ENCODE results near the gene GLTPD2. TPM values are rescaled to one million over a fixed set of nuclear protein-coding genes. Genes with fewer than 3 reads are reported as not detected.

Gene GLTPD2
- total RNA-seq, 1 experiment from 2014 or later = not detected

DNA sequence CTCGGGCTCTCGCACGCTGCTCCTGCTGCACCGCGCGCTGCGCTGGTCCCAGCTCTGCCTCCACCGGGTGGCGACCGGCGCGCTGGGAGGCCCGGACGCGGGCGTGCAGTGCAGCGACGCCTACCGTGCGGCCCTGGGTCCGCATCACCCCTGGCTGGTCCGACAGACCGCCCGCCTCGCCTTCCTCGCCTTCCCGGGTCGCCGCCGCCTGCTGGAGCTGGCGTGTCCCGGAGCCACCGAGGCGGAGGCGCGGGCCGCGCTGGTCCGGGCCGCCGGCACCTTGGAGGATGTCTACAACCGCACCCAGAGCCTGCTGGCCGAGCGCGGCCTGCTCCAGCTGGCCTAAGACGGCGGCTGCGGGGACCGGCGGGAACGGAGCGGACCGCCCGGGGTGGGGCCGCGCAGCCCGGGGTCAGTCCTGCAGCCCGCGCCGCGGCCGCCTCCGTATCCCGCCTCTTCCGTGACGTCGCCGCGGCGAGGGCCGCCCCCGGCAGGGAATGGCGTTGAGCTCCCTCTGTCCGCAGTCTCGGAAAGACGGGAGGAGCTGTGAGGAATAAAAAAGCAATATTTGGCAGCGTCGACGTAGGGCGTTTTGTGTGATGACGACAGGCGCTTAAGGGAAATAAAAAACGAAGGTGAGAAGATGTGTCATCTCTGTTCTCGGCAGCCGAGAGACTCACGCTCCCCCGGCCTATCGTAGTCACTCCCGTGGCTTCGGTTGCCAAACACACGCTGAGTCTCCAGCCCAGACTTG is 1.4 kb downstream of the GLTPD2 start:
- H2AFZ ChIP-seq (ENCODE audit: low read length) = no peak overlapping the region
- peaks cover 3% of the 10 kb centered on the region for H4K20me1 ChIP-seq (ENCODE audit: control insufficient read depth, insufficient read depth, insufficient read length)
- no peak overlapping the region for H4K91ac ChIP-seq (ENCODE audit: insufficient read length, low read depth, low read length)
- DNase-seq = peak; percentile 81
- H3K27ac ChIP-seq (ENCODE audit: insufficient read length, low read depth, low read length) = no peak overlapping the region
- H2BK120ac ChIP-seq (ENCODE audit: low read depth, low read length, poor library complexity, severe bottlenecking) = no peak overlapping the region
- H3K23me2 ChIP-seq (ENCODE audit: insufficient read length, low read depth, low read length, poor library complexity, severe bottlenecking) = peaks cover 17% of the 10 kb centered on the region
- H3K14ac ChIP-seq (ENCODE audit: insufficient read depth, low read length) = peak overlapping the region; percentile 32; the same call in 1 of the 2 replicates
- Mint-ChIP-seq H3K4me1 (peaks cover 27 to 35% of the 10 kb centered on the region in 2 experiments), H3K27me3 (ENCODE audit: low read depth) (peaks cover 74% of the 10 kb centered on the region), H3K36me3 (ENCODE audit: insufficient read depth in 1 of 3, low read depth in 3 of 3) (no peaks in the 10 kb centered on the region; a peak in 1 of 7 replicates), H3K9me3 (no peaks in the 10 kb centered on the region; a peak in 1 of 5 replicates), H3K4me3 (peak overlapping the region; percentile 76 to 86), H3K27ac (no peak overlapping the region)
- H3K9me3 ChIP-seq (ENCODE audit: control insufficient read depth, low read depth, low read length) = no peaks in the 10 kb centered on the region
- no peak overlapping the region for H3K23ac ChIP-seq (ENCODE audit: insufficient read length, low read depth, low read length)
- peaks cover 39% of the 10 kb centered on the region for H3K27me3 ChIP-seq (ENCODE audit: insufficient read depth, low read length)
- TF ChIP-seq, protein P1, sequence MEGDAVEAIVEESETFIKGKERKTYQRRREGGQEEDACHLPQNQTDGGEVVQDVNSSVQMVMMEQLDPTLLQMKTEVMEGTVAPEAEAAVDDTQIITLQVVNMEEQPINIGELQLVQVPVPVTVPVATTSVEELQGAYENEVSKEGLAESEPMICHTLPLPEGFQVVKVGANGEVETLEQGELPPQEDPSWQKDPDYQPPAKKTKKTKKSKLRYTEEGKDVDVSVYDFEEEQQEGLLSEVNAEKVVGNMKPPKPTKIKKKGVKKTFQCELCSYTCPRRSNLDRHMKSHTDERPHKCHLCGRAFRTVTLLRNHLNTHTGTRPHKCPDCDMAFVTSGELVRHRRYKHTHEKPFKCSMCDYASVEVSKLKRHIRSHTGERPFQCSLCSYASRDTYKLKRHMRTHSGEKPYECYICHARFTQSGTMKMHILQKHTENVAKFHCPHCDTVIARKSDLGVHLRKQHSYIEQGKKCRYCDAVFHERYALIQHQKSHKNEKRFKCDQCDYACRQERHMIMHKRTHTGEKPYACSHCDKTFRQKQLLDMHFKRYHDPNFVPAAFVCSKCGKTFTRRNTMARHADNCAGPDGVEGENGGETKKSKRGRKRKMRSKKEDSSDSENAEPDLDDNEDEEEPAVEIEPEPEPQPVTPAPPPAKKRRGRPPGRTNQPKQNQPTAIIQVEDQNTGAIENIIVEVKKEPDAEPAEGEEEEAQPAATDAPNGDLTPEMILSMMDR (conservative IDR thresholded peaks at IDR 0.05) = peak; percentile 75
- no peak overlapping the region for H3K4ac ChIP-seq (ENCODE audit: low read depth, low read length)
- no peak overlapping the region for H3T11ph ChIP-seq (ENCODE audit: low read length)
- peak overlapping the region; percentile 9 for H3K18ac ChIP-seq (ENCODE audit: insufficient read length, low read depth, low read length)
- H3K79me1 ChIP-seq (ENCODE audit: insufficient read depth, low read depth, low read length, poor library complexity, severe bottlenecking) = no peaks in the 10 kb centered on the region
- no peak overlapping the region for H4K5ac ChIP-seq (ENCODE audit: insufficient read length, low read depth, low read length)
- H2BK12ac ChIP-seq (ENCODE audit: insufficient read length, low read depth, low read length) = no peak overlapping the region
- no CpG with 5 or more reads among the region's 91 CpGs for WGBS (ENCODE audit: extremely low coverage, insufficient read length, low lambda C conversion rate)
- peak overlapping the region; percentile 47 for H3K4me2 ChIP-seq (ENCODE audit: insufficient read depth, insufficient read length, low read length)
- no peak overlapping the region for H2BK5ac ChIP-seq (ENCODE audit: insufficient read length, low read length)
- no peak overlapping the region for H2BK20ac ChIP-seq (ENCODE audit: low read depth, low read length, poor library complexity, severe bottlenecking)
- no peaks in the 10 kb centered on the region for H3K79me2 ChIP-seq (ENCODE audit: insufficient read depth, low read length)
- no peak overlapping the region for H2AK5ac ChIP-seq (ENCODE audit: insufficient read length, low read length)
- peaks cover 2% of the 10 kb centered on the region; the same call in 1 of the 2 replicates for H3K4me1 ChIP-seq (ENCODE audit: insufficient read depth, low read length)
- H3K9ac ChIP-seq (ENCODE audit: extremely low read depth, insufficient read length, low read length) = no peak overlapping the region
- H4K8ac ChIP-seq (replicated peaks; ENCODE audit: insufficient read length, low read depth, low read length) = no peak overlapping the region
- H2BK15ac ChIP-seq (ENCODE audit: low read depth, low read length) = no peak overlapping the region
- H3K56ac ChIP-seq (ENCODE audit: insufficient read length, low read depth, low read length) = no peak overlapping the region
